ENCODE data around the gene RELN. TPM values are rescaled to one million over a fixed set of nuclear protein-coding genes. Genes with fewer than 3 reads are reported as not detected.
"Not testable (repeated sequence)": the region's sequence is repeated elsewhere in the genome, so short reads cannot be mapped to it uniquely, and the experiment has no call there.

Gene RELN
- total RNA-seq, 2 donors from 2014 or later = 6.9 to 8.0 TPM

DNA sequence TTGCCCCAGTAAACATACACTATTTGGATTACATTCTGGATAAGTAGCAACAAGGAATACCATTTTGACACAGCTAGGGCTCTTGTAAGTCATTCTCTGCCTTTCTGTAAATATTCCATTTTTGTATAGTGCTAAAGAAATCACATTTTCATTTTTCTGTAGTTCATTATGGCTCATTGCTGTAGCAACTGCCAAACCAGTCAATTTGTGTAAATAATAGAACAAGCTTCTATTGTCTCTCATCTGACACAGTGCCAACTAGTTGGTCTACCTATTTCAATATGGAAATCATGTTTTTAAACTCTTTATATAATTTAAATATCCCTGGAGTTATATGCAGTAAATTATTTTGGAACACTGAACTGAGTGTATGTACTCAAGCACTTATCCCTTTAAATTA, 193.7 kb downstream of the RELN start:
- no peaks in the 10 kb centered on the region for H3K4me1 ChIP-seq
- DNase-seq (ENCODE audit: low spot score) = no peak
- no peaks in the 10 kb centered on the region for H3K27me3 ChIP-seq
- H3K36me3 ChIP-seq = no peaks in the 10 kb centered on the region
- H3K9me3 ChIP-seq = no peaks in the 10 kb centered on the region
- H3K27ac ChIP-seq = no peak overlapping the region
- TF ChIP-seq, protein P1, sequence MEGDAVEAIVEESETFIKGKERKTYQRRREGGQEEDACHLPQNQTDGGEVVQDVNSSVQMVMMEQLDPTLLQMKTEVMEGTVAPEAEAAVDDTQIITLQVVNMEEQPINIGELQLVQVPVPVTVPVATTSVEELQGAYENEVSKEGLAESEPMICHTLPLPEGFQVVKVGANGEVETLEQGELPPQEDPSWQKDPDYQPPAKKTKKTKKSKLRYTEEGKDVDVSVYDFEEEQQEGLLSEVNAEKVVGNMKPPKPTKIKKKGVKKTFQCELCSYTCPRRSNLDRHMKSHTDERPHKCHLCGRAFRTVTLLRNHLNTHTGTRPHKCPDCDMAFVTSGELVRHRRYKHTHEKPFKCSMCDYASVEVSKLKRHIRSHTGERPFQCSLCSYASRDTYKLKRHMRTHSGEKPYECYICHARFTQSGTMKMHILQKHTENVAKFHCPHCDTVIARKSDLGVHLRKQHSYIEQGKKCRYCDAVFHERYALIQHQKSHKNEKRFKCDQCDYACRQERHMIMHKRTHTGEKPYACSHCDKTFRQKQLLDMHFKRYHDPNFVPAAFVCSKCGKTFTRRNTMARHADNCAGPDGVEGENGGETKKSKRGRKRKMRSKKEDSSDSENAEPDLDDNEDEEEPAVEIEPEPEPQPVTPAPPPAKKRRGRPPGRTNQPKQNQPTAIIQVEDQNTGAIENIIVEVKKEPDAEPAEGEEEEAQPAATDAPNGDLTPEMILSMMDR (IDR thresholded peaks at IDR 0.05) = no peak
- H3K4me3 ChIP-seq = no peak overlapping the region

DNA sequence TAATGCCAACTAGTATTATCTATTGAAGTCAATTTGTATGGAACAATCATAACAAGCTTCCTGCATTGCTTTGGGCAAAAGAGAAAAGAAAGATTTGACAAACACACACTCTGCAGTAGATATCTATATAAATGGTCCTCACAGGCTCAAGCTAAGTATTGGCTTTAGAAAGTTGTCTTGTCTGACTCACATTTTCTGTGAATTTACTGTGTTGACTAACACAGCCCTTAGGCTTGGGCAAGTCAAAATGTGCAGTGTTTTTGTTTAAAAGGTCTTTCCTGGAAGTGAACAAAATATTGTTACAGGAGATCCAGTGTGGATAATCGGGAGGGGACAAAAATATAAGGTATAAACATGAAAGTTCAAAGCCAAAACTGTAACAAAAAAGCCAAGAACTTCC, 194.4 kb downstream of the RELN start:
- H3K4me1 ChIP-seq = no peaks in the 10 kb centered on the region
- H3K9me3 ChIP-seq = no peaks in the 10 kb centered on the region
- TF ChIP-seq, protein P1 (IDR thresholded peaks at IDR 0.05) = no peak
- H3K4me3 ChIP-seq = no peak overlapping the region
- no peak for DNase-seq (ENCODE audit: low spot score)
- no peak overlapping the region for H3K27ac ChIP-seq
- H3K27me3 ChIP-seq = no peaks in the 10 kb centered on the region
- no peaks in the 10 kb centered on the region for H3K36me3 ChIP-seq

DNA sequence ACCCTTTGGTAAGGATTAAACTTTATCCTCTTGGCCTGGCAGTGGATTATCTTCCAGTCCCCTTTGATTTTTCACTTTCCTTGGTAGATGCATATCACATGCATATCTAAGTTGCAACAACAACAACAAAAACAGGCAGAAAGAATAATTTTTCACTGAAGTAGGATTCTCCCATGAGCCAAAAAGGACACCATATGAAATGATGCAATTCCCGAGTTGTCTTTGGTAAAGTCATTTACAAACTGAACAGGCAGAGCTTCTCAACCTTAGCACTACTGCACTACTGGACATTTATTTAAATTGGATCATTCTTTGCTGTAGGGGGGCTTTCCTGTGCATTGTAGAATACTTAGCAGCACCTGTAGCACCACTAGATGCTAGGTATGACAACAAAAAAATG, 195.0 kb downstream of the RELN start:
- no peak overlapping the region for H3K27ac ChIP-seq
- DNase-seq (ENCODE audit: low spot score) = no peak
- TF ChIP-seq, protein P1 (IDR thresholded peaks at IDR 0.05) = no peak
- no peaks in the 10 kb centered on the region for H3K27me3 ChIP-seq
- H3K4me3 ChIP-seq = no peak overlapping the region
- no peaks in the 10 kb centered on the region for H3K36me3 ChIP-seq
- no peaks in the 10 kb centered on the region for H3K4me1 ChIP-seq
- no peaks in the 10 kb centered on the region for H3K9me3 ChIP-seq

DNA sequence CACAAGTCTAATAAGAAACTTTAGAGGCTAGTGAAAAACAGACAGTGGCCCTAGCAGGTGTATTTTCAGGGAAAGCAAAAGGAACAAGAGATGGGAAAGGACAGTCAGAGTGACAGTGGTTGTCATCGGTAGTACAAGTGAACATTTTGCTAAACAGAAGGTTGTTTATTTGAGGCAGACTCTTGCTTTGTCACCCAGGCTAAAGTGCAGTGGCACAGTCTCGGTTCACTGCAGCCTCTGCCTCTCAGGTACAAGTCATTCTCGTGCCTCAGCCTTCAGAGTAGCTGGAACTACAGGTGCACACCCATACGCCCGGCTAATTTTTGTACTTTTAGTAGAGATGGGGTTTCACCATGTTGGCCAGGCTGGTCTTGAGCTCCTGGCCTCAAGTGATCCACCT, 195.8 kb downstream of the RELN start:
- H3K4me3 ChIP-seq = no peak overlapping the region
- H3K27ac ChIP-seq = no peak overlapping the region
- H3K4me1 ChIP-seq = no peaks in the 10 kb centered on the region
- TF ChIP-seq, protein P1 (IDR thresholded peaks at IDR 0.05) = no peak
- H3K27me3 ChIP-seq = no peaks in the 10 kb centered on the region
- no peaks in the 10 kb centered on the region for H3K9me3 ChIP-seq
- H3K36me3 ChIP-seq = no peaks in the 10 kb centered on the region
- no peak for DNase-seq (ENCODE audit: low spot score)

DNA sequence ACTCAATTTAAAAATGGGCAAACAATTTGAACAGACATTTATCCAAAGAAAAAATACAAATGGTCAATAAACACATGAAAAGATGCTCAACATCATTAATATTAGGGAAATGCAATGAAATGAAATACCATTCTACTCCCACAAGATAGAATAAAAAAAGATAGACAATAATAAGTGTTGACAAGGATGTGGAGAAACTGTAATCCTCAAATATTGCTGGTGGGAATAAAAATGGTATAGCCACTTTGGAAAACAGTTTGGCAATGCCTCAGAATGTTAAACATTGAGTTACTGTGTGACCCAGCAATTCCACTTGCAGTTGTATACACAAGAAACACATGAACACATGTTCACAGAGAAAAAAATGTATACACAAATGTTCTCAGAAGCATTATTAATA, 197.6 kb downstream of the RELN start:
- Histone ChIP-seq H3K4me3 (no peak overlapping the region), H3K9me3 (no peaks in the 10 kb centered on the region), H3K4me1 (no peaks in the 10 kb centered on the region), H3K36me3 (no peaks in the 10 kb centered on the region), H3K27me3 (no peaks in the 10 kb centered on the region), H3K27ac (no peak overlapping the region)
- DNase-seq (ENCODE audit: low spot score) = no peak
- TF ChIP-seq, protein P1 (IDR thresholded peaks at IDR 0.05) = no peak

DNA sequence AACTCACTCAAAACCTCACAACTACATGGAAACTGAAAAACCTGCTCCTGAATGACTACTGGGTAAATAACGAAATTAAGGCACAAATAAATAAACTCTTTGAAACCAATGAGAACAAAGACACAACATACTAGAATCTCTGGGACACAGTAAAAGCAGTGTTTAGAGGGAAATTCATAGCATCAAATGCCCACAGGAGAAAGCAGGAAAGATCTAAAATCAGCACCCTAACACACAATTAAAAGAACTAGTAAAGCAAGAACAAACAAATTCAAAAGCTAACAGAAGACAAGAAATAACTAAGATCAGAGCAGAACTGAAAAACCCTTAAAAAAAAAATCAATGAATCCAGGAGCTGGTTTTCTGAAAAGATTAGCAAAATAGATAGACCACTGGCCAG, 202.4 kb downstream of the RELN start:
- H3K4me1 ChIP-seq; DNase-seq (ENCODE audit: low spot score); H3K4me3 ChIP-seq; H3K27ac ChIP-seq; H3K27me3 ChIP-seq; H3K36me3 ChIP-seq; H3K9me3 ChIP-seq: not testable (repeated sequence)
